H1 (cell line): ENCODE data around the gene MYPN. TPM values are rescaled to one million over a fixed set of nuclear protein-coding genes. Genes with fewer than 3 reads are reported as not detected.

Source experiments
- CBX5 ChIP-seq: fragments of 300-800, 300-1000 bp; sonication (generic); IDR thresholded peaks from 2 replicates; pipeline ENCODE4 v1.7.1; 2016; ENCODE audit warnings: antibody characterized with exemption, low read length, low read depth
- CBX8 ChIP-seq: fragments of 300-800, 300-1000 bp; sonication (generic); IDR thresholded peaks from 2 replicates; pipeline ENCODE4 v1.7.1; 2016; ENCODE audit warnings: low read depth, low read length, borderline replicate concordance
- FOSL1 ChIP-seq: IDR thresholded peaks from 2 replicates; pipeline ENCODE4 v1.6.1; 2011; ENCODE audit warnings: mild to moderate bottlenecking, low read depth, low read length, moderate library complexity; ENCODE audit not compliant: insufficient read depth
- HDAC2 ChIP-seq, 2 experiments: fragments of 300-600 bp in 1 of 2; sonication (generic) in 1 of 2; IDR thresholded peaks; 2 replicates each; pipeline ENCODE4 v1.6.1; 2011 to 2012; ENCODE audit warnings: low read depth in 2 of 2, low read length in 2 of 2, mild to moderate bottlenecking in 2 of 2, moderate library complexity in 2 of 2, borderline replicate concordance in 1 of 2, inconsistent platforms in 1 of 2
- JUN ChIP-seq: IDR thresholded peaks from 2 replicates; pipeline ENCODE4 v1.6.1; 2011; ENCODE audit warnings: low read depth, mild to moderate bottlenecking, improper control_type of control experiment, low read length
- SAP30 ChIP-seq: fragments of 300-600 bp; sonication (generic); IDR thresholded peaks from 2 replicates; pipeline ENCODE4 v1.7.1; 2012; ENCODE audit warnings: low read length, moderate library complexity, mild to moderate bottlenecking, inconsistent platforms; ENCODE audit not compliant: insufficient read depth, insufficient replicate concordance
- SIX5 ChIP-seq: IDR thresholded peaks from 2 replicates; pipeline ENCODE4 v1.6.1; 2011; ENCODE audit warnings: mild to moderate bottlenecking, low read depth, low read length
- SP4 ChIP-seq: IDR thresholded peaks from 2 replicates; pipeline ENCODE4 v1.6.1; 2012; ENCODE audit warnings: low read length, inconsistent platforms
- SRF ChIP-seq: IDR thresholded peaks from 2 replicates; pipeline ENCODE4 v1.6.1; 2011; ENCODE audit warnings: mild to moderate bottlenecking, low read depth, low read length, moderate library complexity
- polyA plus RNA-seq, 7 experiments: library from polyadenylated mRNA; depleted of rRNA in 3 of 7; stranded (reverse) in 5 of 7; unstranded in 2 of 7; fragments of >200 nt in 5 of 7; fragments of 200-250 nt in 2 of 7; gene quantifications; 1 replicate in 5 of 7; 2 replicates in 1 of 7; 4 replicates in 1 of 7; pipeline versions ENCODE4 v1.2.1 to v1.2.3, GENCODE V29; 2011 to 2013; ENCODE audit warnings: missing spikeins in 2 of 7, mixed read lengths in 2 of 7
- total RNA-seq: library from RNA; stranded (reverse); fragmentation: NEBNext Ultra II Directional; extraction: Animal tissue kit (Norgen Biotek cat#: 25700); gene quantifications from 2 replicates; pipeline ENCODE4 v1.2.1, GENCODE V29; 2021

MYPN gene
- total and polyA plus RNA-seq, 2 of the 8 experiments (the other 6 are each of a cell fraction or from before 2014, with no cell fraction given): not detected

- no peak for TF ChIP-seq JUN
- TF ChIP-seq SRF: no peak
- TF ChIP-seq CBX5: no peak
- TF ChIP-seq SP4: no peak
- TF ChIP-seq SAP30: no peak
- no peak for TF ChIP-seq FOSL1
- no peak for TF ChIP-seq CBX8
- no peak for TF ChIP-seq HDAC2 (IDR thresholded peaks at IDR 0.05; ENCODE audit: borderline replicate concordance in 1 of 2, low read depth in 2 of 2, low read length in 2 of 2)
- no peak for TF ChIP-seq SIX5
Measured at GRCh38 chr10:68251151-68251550, 141.9 kb downstream of the MYPN start (continued).
